Nephron progenitor cell (in vitro differentiated cells): ENCODE measurements around the gene KCNAB1.

ENCODE experiments used
- DNase-seq: peaks from one replicate; pipeline ENCODE4 v3.0.0; 2021
- H3K27ac Mint-ChIP-seq: 2 replicates; pipeline ENCODE4 v1.8.0; 2021; ENCODE audit warnings: mild to moderate bottlenecking, moderate library complexity, mixed read lengths
- H3K27me3 Mint-ChIP-seq: 2 replicates; pipeline ENCODE4 v1.8.0; 2021; ENCODE audit warnings: mild to moderate bottlenecking, low read depth, mixed read lengths; ENCODE audit not compliant: poor library complexity
- H3K36me3 Mint-ChIP-seq: 2 replicates; pipeline ENCODE4 v1.8.0; 2021; ENCODE audit warnings: low read depth, mixed read lengths
- H3K4me1 Mint-ChIP-seq: 2 replicates; pipeline ENCODE4 v1.8.0; 2021; ENCODE audit warnings: mixed read lengths
- H3K4me3 Mint-ChIP-seq: 2 replicates; pipeline ENCODE4 v1.8.0; 2021; ENCODE audit warnings: mild to moderate bottlenecking, moderate library complexity, mixed read lengths
- H3K9me3 Mint-ChIP-seq: 2 replicates; pipeline ENCODE4 v1.8.0; 2021; ENCODE audit warnings: mild to moderate bottlenecking, moderate library complexity, mixed read lengths
- CTCF ChIP-seq: fragments of 200-600 bp; sonication (generic); IDR thresholded peaks from 2 replicates; pipeline ENCODE4 v1.5.0; 2021; ENCODE audit warnings: antibody characterized with exemption

The KCNAB1 gene

DNA sequence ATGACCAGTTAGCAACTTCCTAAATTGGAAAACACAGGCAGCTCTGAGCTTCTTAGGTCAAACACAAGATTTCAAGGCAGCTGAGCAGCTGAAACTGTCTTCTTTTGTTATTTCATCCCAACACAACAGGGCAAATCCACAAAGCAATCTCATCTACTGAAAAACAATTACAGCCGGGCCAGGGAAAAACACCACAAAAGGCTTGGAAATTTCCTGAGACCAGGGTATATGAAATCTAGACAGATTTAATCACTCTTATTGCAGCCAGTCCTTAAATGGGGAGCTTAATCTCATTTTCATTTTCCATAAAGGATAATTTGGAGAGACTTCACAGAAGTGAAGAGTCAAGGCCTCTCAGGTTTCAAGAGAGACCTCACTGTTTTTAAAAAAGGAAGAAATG, 252.7 kb downstream of the KCNAB1 start:
- no peaks in the 10 kb centered on the region for H3K9me3 Mint-ChIP-seq
- H3K27me3 Mint-ChIP-seq, result peaks cover 3% of the 10 kb centered on the region
- DNase-seq, result no peak
- H3K27ac Mint-ChIP-seq, result no peak overlapping the region
- H3K4me3 Mint-ChIP-seq, result no peak overlapping the region
- H3K36me3 Mint-ChIP-seq, result no peaks in the 10 kb centered on the region
- TF ChIP-seq CTCF, result no peak
- peaks cover 4% of the 10 kb centered on the region for H3K4me1 Mint-ChIP-seq

DNA sequence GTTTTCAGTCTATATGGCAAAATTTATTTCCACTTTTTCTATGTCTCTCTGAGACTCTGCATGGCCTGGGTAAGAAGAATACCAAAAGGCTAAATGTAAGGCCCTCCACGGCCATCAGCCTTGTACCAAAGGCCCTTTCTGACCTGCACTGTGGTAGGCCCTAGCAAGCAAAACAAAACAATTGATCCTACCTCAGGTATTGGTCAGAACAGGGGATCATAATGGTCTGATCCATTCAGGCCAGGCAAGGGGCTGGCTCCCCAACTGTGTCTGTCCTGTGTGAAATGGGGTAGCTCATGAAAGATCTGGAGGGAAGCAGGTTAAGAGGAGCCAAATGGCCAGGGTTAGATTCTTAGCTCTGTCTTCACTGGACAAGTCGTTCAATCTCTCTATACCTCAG, 253.3 kb downstream of the KCNAB1 start:
- no peaks in the 10 kb centered on the region for H3K36me3 Mint-ChIP-seq
- H3K4me3 Mint-ChIP-seq, result no peak overlapping the region
- TF ChIP-seq CTCF, result no peak
- DNase-seq, result no peak
- H3K27ac Mint-ChIP-seq, result no peak overlapping the region
- peaks cover 3% of the 10 kb centered on the region for H3K27me3 Mint-ChIP-seq
- peaks cover 4% of the 10 kb centered on the region for H3K4me1 Mint-ChIP-seq
- no peaks in the 10 kb centered on the region for H3K9me3 Mint-ChIP-seq

DNA sequence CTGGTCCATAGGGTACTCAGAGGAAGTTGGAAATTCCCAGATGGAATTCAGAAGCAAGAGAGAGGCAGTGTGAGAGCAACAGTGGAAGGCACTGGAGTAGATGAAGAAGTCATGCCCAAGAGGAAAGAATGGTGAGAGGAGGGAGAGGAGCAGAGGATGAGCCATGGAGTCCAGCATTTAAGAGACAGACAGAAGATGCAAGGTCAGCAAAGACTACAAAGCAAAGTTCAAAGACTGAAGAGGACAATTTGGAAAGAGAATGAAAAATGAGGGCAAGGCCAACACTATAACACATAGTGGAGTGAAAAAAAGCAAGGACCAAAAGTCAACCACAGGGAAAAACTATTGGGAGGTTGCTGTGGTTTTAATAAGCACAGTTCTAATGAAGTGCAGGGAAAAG, 255.8 kb downstream of the KCNAB1 start:
- Mint-ChIP-seq H3K4me1 (peaks cover 18% of the 10 kb centered on the region), H3K36me3 (no peaks in the 10 kb centered on the region), H3K27me3 (peaks cover 7% of the 10 kb centered on the region), H3K27ac (no peak overlapping the region), H3K4me3 (no peak overlapping the region), H3K9me3 (no peaks in the 10 kb centered on the region)
- no peak for TF ChIP-seq CTCF
- DNase-seq, result no peak

- peaks cover 18% of the 10 kb centered on the region for H3K4me1 Mint-ChIP-seq
- no peak overlapping the region for H3K4me3 Mint-ChIP-seq
- no peaks in the 10 kb centered on the region for H3K36me3 Mint-ChIP-seq
- no peaks in the 10 kb centered on the region for H3K9me3 Mint-ChIP-seq
- TF ChIP-seq CTCF, result no peak
- no peak overlapping the region for H3K27ac Mint-ChIP-seq
- peaks cover 7% of the 10 kb centered on the region for H3K27me3 Mint-ChIP-seq
- DNase-seq, result no peak
These were observed 256.9 kb downstream of the KCNAB1 start for GRCh38 chr3:156377266-156377665.

GRCh38 chr3:156377718-156378117, 257.3 kb downstream of the KCNAB1 start:
- DNase-seq, result no peak
- Mint-ChIP-seq H3K4me1 (peaks cover 18% of the 10 kb centered on the region), H3K27ac (no peak overlapping the region), H3K27me3 (peaks cover 7% of the 10 kb centered on the region), H3K9me3 (no peaks in the 10 kb centered on the region), H3K36me3 (no peaks in the 10 kb centered on the region), H3K4me3 (no peak overlapping the region)
- no peak for TF ChIP-seq CTCF

- DNase-seq, result no peak
- Mint-ChIP-seq H3K27ac (no peak overlapping the region), H3K36me3 (no peaks in the 10 kb centered on the region), H3K27me3 (peaks cover 7% of the 10 kb centered on the region), H3K4me3 (no peak overlapping the region), H3K9me3 (no peaks in the 10 kb centered on the region), H3K4me1 (peaks cover 18% of the 10 kb centered on the region)
- no peak for TF ChIP-seq CTCF
These were observed 258.5 kb downstream of the KCNAB1 start for GRCh38 chr3:156378871-156379270.
